C4-2B (cell line): ENCODE results near the gene CYP27A1.
"Not testable (repeated sequence)": the region's sequence is repeated elsewhere in the genome, so short reads cannot be mapped to it uniquely, and the experiment has no call there.

Experiments used
- H3K27ac ChIP-seq: fragments of 450-650 bp; 2 replicates; pipeline ENCODE4 v1.5.1; 2017
- CTCF ChIP-seq: fragments of 450-650 bp; conservative IDR thresholded peaks from 2 replicates; pipeline ENCODE4 v1.5.1; 2017; ENCODE audit warnings: mild to moderate bottlenecking
- ZFX ChIP-seq: fragments of 450-650 bp; IDR thresholded peaks from 2 replicates; pipeline ENCODE4 v1.6.1; 2017

CYP27A1 gene

DNA sequence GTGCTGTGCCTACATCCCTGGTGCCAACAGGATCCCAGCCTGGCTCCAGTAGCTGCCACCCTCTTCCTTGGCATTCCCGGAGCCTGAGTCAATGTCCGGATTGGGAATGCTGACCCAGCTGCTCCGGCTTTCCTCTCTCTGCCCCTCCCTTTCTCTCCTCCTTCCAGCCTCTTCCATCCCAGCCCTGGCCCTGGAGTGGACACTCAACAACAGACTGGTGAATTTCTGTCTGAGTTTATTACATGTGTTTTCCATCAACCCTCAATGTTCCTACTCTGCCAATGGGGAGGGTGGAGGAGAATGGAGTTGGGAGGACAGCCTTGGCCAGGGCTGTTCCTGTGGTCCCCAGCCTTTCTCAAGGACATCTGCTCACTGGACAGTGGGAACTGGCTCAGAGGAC, 50.6 kb downstream of the CYP27A1 start:
- no peak overlapping the region for H3K27ac ChIP-seq
- TF ChIP-seq ZFX (no peak), CTCF (no peak)

DNA sequence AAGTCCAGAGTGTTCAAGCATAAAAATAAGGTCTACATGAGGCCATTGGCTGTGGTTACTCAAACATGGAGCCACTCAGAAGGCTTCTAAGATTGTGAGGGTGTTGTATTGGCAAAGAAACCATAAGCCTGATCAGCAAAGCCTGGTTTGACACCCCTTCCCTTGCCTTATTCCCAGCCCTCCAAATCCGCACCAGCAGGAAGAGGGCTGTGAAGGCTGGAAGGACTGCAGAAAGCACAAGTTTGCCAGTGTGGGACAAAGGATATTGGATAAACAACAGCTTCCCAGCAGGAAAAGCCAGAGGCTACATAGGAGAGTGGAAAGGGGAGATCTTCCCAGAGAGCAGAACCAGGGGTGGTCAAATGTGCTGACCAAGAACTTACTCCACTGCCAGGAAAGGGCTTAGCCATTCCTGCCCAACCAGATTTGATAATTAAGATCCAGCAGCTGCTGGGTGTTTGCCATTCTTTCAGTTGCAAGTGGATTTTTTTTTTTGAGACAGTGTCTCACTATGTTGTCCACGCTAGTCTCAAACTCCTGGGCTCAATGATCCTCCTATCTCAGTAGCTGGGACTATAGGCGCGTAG, 51.2 kb downstream of the CYP27A1 start:
- TF ChIP-seq ZFX, result no peak
- no peak for TF ChIP-seq CTCF
- H3K27ac ChIP-seq, result no peak overlapping the region

GRCh38 chr2:218834685-218835084, 52.7 kb downstream of the CYP27A1 start:
- H3K27ac ChIP-seq, result no peak overlapping the region
- TF ChIP-seq ZFX (no peak), CTCF (no peak)

DNA sequence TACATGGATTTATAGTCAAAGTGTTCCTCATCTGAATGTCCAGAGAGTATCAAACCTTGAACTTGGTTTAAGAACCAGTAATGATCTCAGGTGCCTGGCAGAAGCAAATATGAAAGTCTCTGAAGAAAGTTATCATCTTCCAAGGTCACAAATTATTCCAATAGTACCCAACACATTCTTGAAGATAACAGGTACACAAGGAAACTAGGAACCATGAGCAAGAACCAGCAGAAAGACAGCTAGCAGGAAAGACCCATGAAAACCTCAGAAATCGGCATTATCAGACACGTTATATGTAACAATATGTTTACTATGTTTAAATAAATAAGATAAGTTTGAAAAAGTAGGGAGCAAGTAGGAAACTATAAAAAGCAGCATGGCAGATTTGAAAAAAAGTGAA, 55.5 kb downstream of the CYP27A1 start:
- TF ChIP-seq ZFX (no peak), CTCF (no peak)
- no peak overlapping the region for H3K27ac ChIP-seq

DNA sequence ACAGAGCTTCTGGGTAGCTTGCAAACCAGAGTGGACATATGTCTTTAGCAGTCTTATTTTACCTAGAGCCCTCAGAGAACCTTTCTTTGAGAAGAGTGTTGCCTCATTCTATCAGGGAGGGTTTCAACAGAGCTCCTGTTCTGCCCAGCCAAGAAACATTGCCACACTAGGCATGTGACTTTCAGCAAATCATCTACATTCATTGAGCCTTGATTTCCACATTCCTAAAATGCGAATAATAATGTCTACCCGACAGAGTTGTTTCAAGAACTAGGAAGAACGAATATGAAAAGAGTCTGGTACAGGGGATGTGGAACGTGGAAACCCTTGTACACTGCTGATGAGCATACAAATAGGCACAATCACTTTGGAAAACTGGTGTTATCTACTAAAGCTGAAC, 57.5 kb downstream of the CYP27A1 start:
- H3K27ac ChIP-seq, result no peak overlapping the region
- TF ChIP-seq ZFX, result no peak
- no peak for TF ChIP-seq CTCF

- no peak for TF ChIP-seq CTCF
- TF ChIP-seq ZFX, result no peak
- H3K27ac ChIP-seq, result no peak overlapping the region
Observed at GRCh38 chr2:218839888-218840287, 57.9 kb downstream of the CYP27A1 start.

DNA sequence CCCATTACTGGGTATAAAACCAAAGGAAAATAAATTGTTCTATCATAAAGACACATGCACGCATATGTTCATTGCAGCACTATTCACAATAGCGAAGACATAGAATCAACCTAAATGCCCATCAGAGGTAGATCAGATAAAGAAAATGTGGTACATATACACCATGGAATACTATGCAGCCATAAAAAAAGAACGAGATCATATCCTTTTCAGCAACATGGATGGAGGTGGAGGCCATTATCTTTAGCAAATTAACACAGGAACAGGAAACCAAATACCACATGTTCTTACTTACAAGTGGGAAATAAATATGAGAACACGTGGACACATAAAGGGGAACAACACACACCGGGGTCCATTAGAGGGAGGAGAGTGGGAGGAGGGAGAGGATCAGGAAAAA, 62.4 kb downstream of the CYP27A1 start:
- not testable (repeated sequence) for H3K27ac ChIP-seq

GRCh38 chr2:218846963-218847362, 65.0 kb downstream of the CYP27A1 start:
- H3K27ac ChIP-seq, result not testable (repeated sequence)

GRCh38 chr2:218849721-218850120, 67.8 kb downstream of the CYP27A1 start:
- no peak overlapping the region for H3K27ac ChIP-seq
- no peak for TF ChIP-seq ZFX
- no peak for TF ChIP-seq CTCF
